Endothelial cell of umbilical vein (primary cell): ENCODE measurements around the gene MTSS2. TPM values are rescaled to one million over a fixed set of nuclear protein-coding genes. Genes with fewer than 3 reads are reported as not detected.

ENCODE experiments used
- BruUV-seq: library from RNA; stranded (reverse); fragments of 400-500 nt; replicated peaks from 2 replicates; lab custom pipeline; 2021; lab: Mats Ljungman, UMichigan
- CTCF ChIA-PET: fragments of 300-600, 350-600 bp; sonication (Branson Sonifier 250); formaldehyde crosslinking; loops from one replicate; lab custom pipeline; 2021; ENCODE audit warnings: antibody characterized with exemption, inconsistent platforms; lab: Charles Lee
- POLR2A ChIA-PET: fragments of 300-600, 350-600 bp; sonication (Branson Sonifier 250); formaldehyde crosslinking; loops from one replicate; lab custom pipeline; 2021; ENCODE audit warnings: antibody characterized with exemption, inconsistent platforms; lab: Charles Lee
- DNase-seq: peaks from one replicate; pipeline ENCODE4 v3.0.0-alpha.2; 2011; ENCODE audit warnings: low read depth, low spot score
- FAIRE-seq: peaks from 2 replicates; lab custom pipeline; 2011; peaks lifted over from hg19 to GRCh38; lab: Jason Lieb, UNC
- H2AFZ ChIP-seq: 2 replicates; pipeline ENCODE4 v1.6.0; 2012; ENCODE audit warnings: low read depth, low read length, control low read depth, inconsistent platforms
- H3K27ac ChIP-seq: 2 replicates; pipeline ENCODE4 v1.5.1; 2011; ENCODE audit warnings: low read depth, mild to moderate bottlenecking, control low read depth, low read length, moderate library complexity; ENCODE audit not compliant: insufficient read depth
- H3K27me3 ChIP-seq, 2 experiments: 2 replicates each; pipeline versions ENCODE4 v1.6.0 to v1.6.1; 2011; ENCODE audit warnings: low read length in 2 of 2, mixed read lengths in 1 of 2; ENCODE audit not compliant: control insufficient read depth in 2 of 2, insufficient read depth in 2 of 2
- H3K36me3 ChIP-seq, 2 experiments: 2 replicates in 1 of 2; 3 replicates in 1 of 2; pipeline ENCODE4 v1.5.1; 2011; ENCODE audit warnings: low read length in 2 of 2, mild to moderate bottlenecking in 1 of 2, moderate library complexity in 1 of 2; ENCODE audit not compliant: control insufficient read depth in 2 of 2, insufficient read depth in 2 of 2; ENCODE audit errors: extremely low read depth in 1 of 2
- H3K4me1 ChIP-seq: 3 replicates; pipeline ENCODE4 v1.5.1; 2011; ENCODE audit warnings: mild to moderate bottlenecking, low read length; ENCODE audit not compliant: control insufficient read depth, insufficient read depth; ENCODE audit errors: extremely low read depth
- H3K4me2 ChIP-seq: 2 replicates; pipeline ENCODE4 v1.6.1; 2011; ENCODE audit warnings: low read length, control low read depth, mixed read lengths; ENCODE audit not compliant: insufficient read depth
- H3K4me3 ChIP-seq, 3 experiments: fragments of 200-600 bp in 1 of 3; sonication (generic), shearing (Covaris generic) in 1 of 3; replicated peaks in 1 of 3; 2 replicates each; pipeline ENCODE4 v1.5.1; 2011 to 2016; ENCODE audit warnings: control low read depth in 3 of 3, low read length in 3 of 3, mild to moderate bottlenecking in 2 of 3, inconsistent platforms in 1 of 3, low read depth in 1 of 3, moderate library complexity in 1 of 3; ENCODE audit not compliant: insufficient read depth in 1 of 3
- H3K79me2 ChIP-seq: 2 replicates; pipeline ENCODE4 v1.6.0; 2012; ENCODE audit warnings: low read length, inconsistent platforms; ENCODE audit not compliant: control insufficient read depth, insufficient read depth
- H3K9ac ChIP-seq: replicated peaks from 2 replicates; pipeline ENCODE3; 2011; ENCODE audit warnings: low read length, control low read depth; ENCODE audit not compliant: insufficient read depth; ENCODE audit errors: extremely low read depth
- H3K9me1 ChIP-seq: replicated peaks from 3 replicates; pipeline ENCODE4 v1.6.0; 2011; ENCODE audit warnings: mild to moderate bottlenecking, low read length; ENCODE audit not compliant: control insufficient read depth, insufficient read depth; ENCODE audit errors: extremely low read depth
- H3K9me3 ChIP-seq: replicated peaks from 2 replicates; pipeline ENCODE4 v1.5.1; 2012; ENCODE audit warnings: low read length, inconsistent platforms; ENCODE audit not compliant: control insufficient read depth, insufficient read depth
- H4K20me1 ChIP-seq: replicated peaks from 2 replicates; pipeline ENCODE3; 2011; ENCODE audit warnings: mild to moderate bottlenecking, low read length; ENCODE audit not compliant: control insufficient read depth, insufficient read depth; ENCODE audit errors: extremely low read depth
- CTCF ChIP-seq, 2 donors: IDR thresholded peaks; 1 replicate in 1 of 2; 2 replicates in 1 of 2; pipeline ENCODE4 v1.5.1; 2011; ENCODE audit warnings: low read length in 2 of 2, mild to moderate bottlenecking in 2 of 2, moderate library complexity in 2 of 2, control low read depth in 1 of 2, inconsistent platforms in 1 of 2, low read depth in 1 of 2; ENCODE audit not compliant: insufficient read depth in 1 of 2; ENCODE audit errors: extremely low read depth in 1 of 2
- EZH2 ChIP-seq: IDR thresholded peaks from 2 replicates; pipeline ENCODE4 v1.6.1; 2012; ENCODE audit warnings: borderline replicate concordance, low read depth, mild to moderate bottlenecking, moderate library complexity, low read length, inconsistent platforms; ENCODE audit not compliant: severe bottlenecking
- FOS ChIP-seq: IDR thresholded peaks from 2 replicates; pipeline ENCODE4 v1.6.1; 2011; ENCODE audit warnings: mild to moderate bottlenecking, low read length, moderate library complexity, borderline replicate concordance; ENCODE audit not compliant: insufficient read depth
- GATA2 ChIP-seq: IDR thresholded peaks from 2 replicates; pipeline ENCODE4 v1.7.0; 2011; ENCODE audit warnings: low read depth, mild to moderate bottlenecking, moderate library complexity, mixed read lengths, low read length; ENCODE audit not compliant: insufficient read length, insufficient read depth
- JUN ChIP-seq: IDR thresholded peaks from 2 replicates; pipeline ENCODE4 v1.6.1; 2011; ENCODE audit warnings: borderline replicate concordance, low read depth; ENCODE audit not compliant: insufficient read length, insufficient read depth
- MAX ChIP-seq: IDR thresholded peaks from 2 replicates; pipeline ENCODE4 v1.6.1; 2011; ENCODE audit not compliant: insufficient read depth, insufficient read length
- MYC ChIP-seq: IDR thresholded peaks from one replicate; pipeline ENCODE4 v1.6.1; 2011; ENCODE audit warnings: mild to moderate bottlenecking, low read depth, low read length
- POLR2A ChIP-seq: IDR thresholded peaks from 2 replicates; pipeline ENCODE4 v1.6.1; 2012; ENCODE audit warnings: low read depth, mild to moderate bottlenecking, control low read depth, low read length
- POLR2AphosphoS5 ChIP-seq: IDR thresholded peaks from 2 replicates; pipeline ENCODE4 v1.6.1; 2012; ENCODE audit warnings: low read depth, mild to moderate bottlenecking, control low read depth, low read length, moderate library complexity; ENCODE audit not compliant: insufficient read depth
- dilution Hi-C: fragments of 300-500 bp; cut with MboI; formaldehyde crosslinking; loops from one replicate; pipeline ENCODE4 v1.15.0; 2019; ENCODE audit warnings: low sequenced_read_pairs; ENCODE audit not compliant: extremely low pct_ligation_motif_present
- intact Hi-C: fragments of 100-400 bp; cut with micrococcal nuclease; formaldehyde crosslinking; loops from one replicate; pipeline ENCODE4 v1.10.0; 2022
- polyA plus RNA-seq, 4 experiments: library from polyadenylated mRNA; depleted of rRNA in 3 of 4; stranded (reverse) in 3 of 4; unstranded in 1 of 4; fragments of >200 nt; gene quantifications; 2 replicates each; pipeline versions ENCODE4 v1.2.1 to v1.2.3, GENCODE V29; 2011 to 2012; ENCODE audit warnings: missing spikeins in 1 of 4
- total RNA-seq: library from RNA; stranded (reverse); gene quantifications from 2 replicates; pipeline ENCODE4 v1.2.3, GENCODE V29; 2021

MTSS2 gene
- total and polyA plus RNA-seq, 2 donors (not counting 3 experiments of a cell fraction or from before 2014, with no cell fraction given), result 38.4 to 42.3 TPM

GRCh38 chr16:70659546-70659945 lies 26.3 kb downstream of the MTSS2 start:
- ChIA-PET CTCF (interaction anchor here (1.0 to 4.2 kb wide), 2 partner anchors 111 to 151 kb away, joined by 4 to 19 read pairs; no protein-coding TSS in a partner anchor), POLR2A (no interaction called here)
- peaks cover 4 to 10% of the 10 kb centered on the region in 2 experiments for H3K36me3 ChIP-seq
- H3K4me1 ChIP-seq, result no peaks in the 10 kb centered on the region
- H3K4me2 ChIP-seq, result no peak overlapping the region
- H3K27ac ChIP-seq, result no peak overlapping the region
- H4K20me1 ChIP-seq, result no peaks in the 10 kb centered on the region
- no peak for TF ChIP-seq EZH2
- TF ChIP-seq GATA2, result no peak
- TF ChIP-seq MYC, result no peak
- dilution Hi-C loops, result loop anchor here (25.0 kb wide), 1 partner anchor 122 kb away; no protein-coding TSS in a partner anchor
- H3K27me3 ChIP-seq, result no peaks in the 10 kb centered on the region
- H3K9ac ChIP-seq, result no peak overlapping the region
- no peaks in the 10 kb centered on the region for H3K9me1 ChIP-seq
- intact Hi-C loops, result no loop called here
- H3K9me3 ChIP-seq, result no peaks in the 10 kb centered on the region
- no peak for FAIRE-seq
- no peaks in the 10 kb centered on the region for H3K79me2 ChIP-seq
- no TSS peak for BruUV-seq
- no peak overlapping the region for H3K4me3 ChIP-seq
- H2AFZ ChIP-seq, result no peak overlapping the region
- no peak for DNase-seq

- no peak overlapping the region for H3K4me2 ChIP-seq
- H3K79me2 ChIP-seq, result no peaks in the 10 kb centered on the region
- BruUV-seq, result no TSS peak
- H3K9me1 ChIP-seq, result no peaks in the 10 kb centered on the region
- no peaks in the 10 kb centered on the region for H3K4me1 ChIP-seq
- DNase-seq (no peak), FAIRE-seq (no peak)
- TF ChIP-seq EZH2, result no peak
- no peak for TF ChIP-seq JUN
- TF ChIP-seq MAX, result no peak
- TF ChIP-seq POLR2AphosphoS5, result no peak
- no peak for TF ChIP-seq GATA2
- no peak for TF ChIP-seq MYC
- TF ChIP-seq CTCF (IDR thresholded peaks at IDR 0.05; ENCODE audit: extremely low read depth in 1 of 2, insufficient read depth in 1 of 2, low read depth in 1 of 2, low read length in 2 of 2), result no peak
- no peak for TF ChIP-seq POLR2A
- no peak for TF ChIP-seq FOS
- no peaks in the 10 kb centered on the region for H3K27me3 ChIP-seq
- no peak overlapping the region for H2AFZ ChIP-seq
- ChIA-PET POLR2A (no interaction called here), CTCF (interaction anchor here (4.2 kb wide), 1 partner anchor 112 kb away, joined by 19 read pairs; no protein-coding TSS in a partner anchor)
- intact Hi-C loops (no loop called here), dilution Hi-C loops (loop anchor here (25.0 kb wide), 1 partner anchor 122 kb away; no protein-coding TSS in a partner anchor)
- no peak overlapping the region for H3K9ac ChIP-seq
- no peaks in the 10 kb centered on the region for H3K9me3 ChIP-seq
- no peaks in the 10 kb centered on the region for H4K20me1 ChIP-seq
- peaks cover under 1 to 7% of the 10 kb centered on the region in 2 experiments for H3K36me3 ChIP-seq
- H3K4me3 ChIP-seq, result no peak overlapping the region
- H3K27ac ChIP-seq, result no peak overlapping the region
Observed at GRCh38 chr16:70658921-70659320, 26.9 kb downstream of the MTSS2 start.
